Measurements from ENCODE around the gene ANP32E. TPM values are rescaled to one million over a fixed set of nuclear protein-coding genes. Genes with fewer than 3 reads are reported as not detected.

ANP32E gene
- total RNA-seq = 16.7 and 16.8 TPM in 2 replicates

GRCh38 chr1:150235852-150236613, at the start of gene ANP32E:
TSS of gene ANP32E (minus strand) at chr1:150236112. CDS start at chr1:150235786, 326 bp downstream.
- no peak for TF ChIP-seq CTCF (IDR thresholded peaks at IDR 0.05; ENCODE audit: insufficient read depth, low read length, poor library complexity, severe bottlenecking)
- DNase-seq (ENCODE audit: low read depth) = peak; percentile 98
- Histone ChIP-seq H3K4me3 (ENCODE audit: low read depth, low read length) (peak within 1 kb of the TSS; percentile 85), H3K36me3 (ENCODE audit: control insufficient read depth, insufficient read depth, low read length) (no peaks in the 10 kb centered on the region), H3K27me3 (ENCODE audit: control insufficient read depth, insufficient read depth, low read length) (no peaks in the 10 kb centered on the region)

- DNase-seq (ENCODE audit: low read depth) = no peak
- peaks cover 2% of the 10 kb centered on the region for H3K27me3 ChIP-seq (ENCODE audit: control insufficient read depth, insufficient read depth, low read length)
- no peaks in the 10 kb centered on the region for H3K36me3 ChIP-seq (ENCODE audit: control insufficient read depth, insufficient read depth, low read length)
- peak overlapping the region; percentile 56 for H3K4me3 ChIP-seq (ENCODE audit: low read depth, low read length)
- TF ChIP-seq CTCF (IDR thresholded peaks at IDR 0.05; ENCODE audit: insufficient read depth, low read length, poor library complexity, severe bottlenecking) = no peak
These were observed 47.3 kb upstream of the ANP32E start for GRCh38 chr1:150283260-150283659.

- TF ChIP-seq CTCF (IDR thresholded peaks at IDR 0.05; ENCODE audit: insufficient read depth, low read length, poor library complexity, severe bottlenecking) = no peak
- DNase-seq (ENCODE audit: low read depth) = no peak
- H3K27me3 ChIP-seq (ENCODE audit: control insufficient read depth, insufficient read depth, low read length) = peaks cover 2% of the 10 kb centered on the region
These were observed 46.6 kb upstream of the ANP32E start for GRCh38 chr1:150282558-150282958.

GRCh38 chr1:150281758-150282557, 46.0 kb upstream of the ANP32E start, which contains the start of gene CIART:
TSS of gene CIART (plus strand) at chr1:150282554. CDS start at chr1:150283268, 714 bp downstream.
- H3K36me3 ChIP-seq (ENCODE audit: control insufficient read depth, insufficient read depth, low read length) = no peaks in the 10 kb centered on the region
- H3K4me3 ChIP-seq (ENCODE audit: low read depth, low read length) = peak within 1 kb of the TSS; percentile 56
- TF ChIP-seq CTCF (IDR thresholded peaks at IDR 0.05; ENCODE audit: insufficient read depth, low read length, poor library complexity, severe bottlenecking) = no peak
- H3K27me3 ChIP-seq (ENCODE audit: control insufficient read depth, insufficient read depth, low read length) = peaks cover 2% of the 10 kb centered on the region
- DNase-seq (ENCODE audit: low read depth) = peak; percentile 98

More at GRCh38 chr1:150282558-150282958, 46.6 kb upstream of the ANP32E start:
- no peaks in the 10 kb centered on the region for H3K36me3 ChIP-seq (ENCODE audit: control insufficient read depth, insufficient read depth, low read length)
- peak overlapping the region; percentile 56 for H3K4me3 ChIP-seq (ENCODE audit: low read depth, low read length)

GRCh38 chr1:150281221-150281757, 45.4 kb upstream of the ANP32E start:
- DNase-seq (ENCODE audit: low read depth) = no peak
- TF ChIP-seq CTCF (IDR thresholded peaks at IDR 0.05; ENCODE audit: insufficient read depth, low read length, poor library complexity, severe bottlenecking) = peak; percentile 73
- Histone ChIP-seq H3K36me3 (ENCODE audit: control insufficient read depth, insufficient read depth, low read length) (no peaks in the 10 kb centered on the region), H3K4me3 (ENCODE audit: low read depth, low read length) (peak overlapping the region; percentile 36), H3K27me3 (ENCODE audit: control insufficient read depth, insufficient read depth, low read length) (peaks cover 2% of the 10 kb centered on the region)

All from kidney epithelial cell (primary cell).